Rectal smooth muscle tissue (tissue), 1 donor: ENCODE data around the gene CCDC6.
"Not testable (repeated sequence)": the region's sequence is repeated elsewhere in the genome, so short reads cannot be mapped to it uniquely, and the experiment has no call there.

Experiments used
- H3K27ac ChIP-seq: one replicate; pipeline ENCODE4 v1.7.0; 2013; ENCODE audit warnings: low read depth, low read length, inconsistent platforms
- H3K27me3 ChIP-seq: one replicate; pipeline ENCODE4 v1.7.0; 2013; ENCODE audit warnings: low read length; ENCODE audit not compliant: control insufficient read depth, insufficient read depth
- H3K36me3 ChIP-seq: one replicate; pipeline ENCODE4 v1.7.0; 2013; ENCODE audit warnings: low read length; ENCODE audit not compliant: control insufficient read depth, insufficient read depth
- H3K4me1 ChIP-seq: one replicate; pipeline ENCODE4 v1.7.0; 2013; ENCODE audit warnings: low read length; ENCODE audit not compliant: control insufficient read depth, insufficient read depth
- H3K4me3 ChIP-seq: one replicate; pipeline ENCODE4 v1.7.0; 2013; ENCODE audit warnings: low read length
- H3K9ac ChIP-seq: one replicate; pipeline ENCODE4 v1.7.0; 2013; ENCODE audit warnings: low read length

The CCDC6 gene

DNA sequence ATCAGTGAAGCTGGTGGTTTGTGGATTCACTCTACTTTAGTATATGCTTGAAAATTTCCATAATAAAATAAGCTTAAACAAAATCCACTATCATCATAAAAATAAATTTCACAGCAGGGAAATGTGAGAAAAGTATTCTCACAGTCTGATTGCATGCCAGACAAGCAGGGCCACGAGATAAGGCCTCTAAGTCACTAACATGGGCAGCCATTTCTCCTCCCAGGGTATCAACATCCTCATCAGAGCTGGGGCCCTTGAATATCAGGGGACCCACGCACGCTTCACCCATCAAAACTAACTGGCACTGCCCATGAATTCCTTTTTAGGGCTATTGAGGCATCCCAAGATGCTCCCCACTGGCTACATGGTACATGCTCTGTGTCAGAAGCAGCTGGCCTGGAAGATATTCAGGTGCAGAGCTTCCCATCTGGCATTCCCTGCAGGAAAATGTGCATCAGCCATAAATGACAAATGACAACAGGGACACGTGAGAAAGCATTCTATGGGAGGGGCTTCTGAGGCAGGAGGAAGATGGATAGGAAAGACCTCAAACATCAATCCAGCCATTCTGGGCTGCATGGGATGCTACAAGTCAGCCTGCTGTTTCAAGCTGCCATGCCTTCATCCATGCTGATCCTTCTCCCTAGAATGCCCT, 17.4 kb downstream of the CCDC6 start:
- Histone ChIP-seq H3K36me3 (no peaks in the 10 kb centered on the region), H3K9ac (no peak overlapping the region), H3K4me1 (peaks cover 15% of the 10 kb centered on the region), H3K4me3 (no peak overlapping the region), H3K27ac (no peak overlapping the region), H3K27me3 (no peaks in the 10 kb centered on the region)

DNA sequence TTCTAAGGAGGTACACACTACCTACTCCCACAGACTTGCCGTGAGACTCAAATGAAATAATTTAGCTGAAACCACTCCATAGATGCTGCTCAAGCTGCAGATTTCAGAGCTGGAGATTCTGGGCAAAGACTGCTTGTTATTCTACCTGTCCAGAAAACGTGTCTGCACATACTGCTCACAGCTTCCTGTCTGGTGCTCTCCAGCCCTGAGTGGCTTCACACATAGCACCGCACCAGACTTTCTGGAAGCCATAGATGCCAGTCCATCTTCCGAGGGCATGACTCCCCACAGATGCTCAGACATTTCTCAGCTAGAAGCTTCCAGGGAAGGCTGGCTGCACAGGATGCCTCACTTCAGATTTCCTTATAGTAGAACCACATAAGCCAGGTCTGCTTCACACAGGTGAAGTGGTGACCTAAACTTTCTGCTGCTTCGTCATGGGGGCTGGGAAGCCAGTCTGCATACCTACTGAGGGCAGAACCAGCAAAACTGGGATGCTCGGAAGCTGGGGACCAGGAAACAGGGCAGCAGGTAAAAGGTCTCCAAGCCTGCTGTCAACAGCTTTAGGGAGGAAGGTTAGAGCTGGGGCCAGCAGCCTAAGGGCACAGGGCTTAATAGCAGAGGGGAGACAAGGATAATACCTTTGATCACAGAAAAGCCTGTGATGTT, 18.2 kb downstream of the CCDC6 start:
- Histone ChIP-seq H3K9ac (no peak overlapping the region), H3K4me3 (no peak overlapping the region), H3K27me3 (no peaks in the 10 kb centered on the region), H3K4me1 (peaks cover 11% of the 10 kb centered on the region), H3K36me3 (no peaks in the 10 kb centered on the region), H3K27ac (no peak overlapping the region)

DNA sequence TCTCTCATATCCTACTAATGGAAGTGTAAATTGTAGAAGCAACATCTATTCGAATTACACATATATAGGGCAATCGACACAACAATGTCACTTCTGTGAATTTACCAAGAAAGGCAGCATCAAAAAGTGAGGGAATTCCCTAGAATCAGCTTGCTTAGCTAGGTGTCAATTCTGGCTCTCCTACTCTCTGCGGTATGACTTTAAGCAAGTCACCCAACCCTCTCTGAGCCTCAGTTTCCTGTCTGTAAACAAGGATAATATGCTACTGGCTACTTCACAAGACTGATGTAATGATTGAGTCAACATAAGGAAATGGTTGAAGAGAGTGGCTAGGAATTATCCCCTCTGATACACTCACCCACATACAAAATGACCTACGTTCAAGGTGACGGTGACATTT, 19.4 kb downstream of the CCDC6 start:
- Histone ChIP-seq H3K27me3 (no peaks in the 10 kb centered on the region), H3K4me1 (peaks cover 7% of the 10 kb centered on the region), H3K9ac (no peak overlapping the region), H3K4me3 (no peak overlapping the region), H3K36me3 (no peaks in the 10 kb centered on the region), H3K27ac (no peak overlapping the region)

DNA sequence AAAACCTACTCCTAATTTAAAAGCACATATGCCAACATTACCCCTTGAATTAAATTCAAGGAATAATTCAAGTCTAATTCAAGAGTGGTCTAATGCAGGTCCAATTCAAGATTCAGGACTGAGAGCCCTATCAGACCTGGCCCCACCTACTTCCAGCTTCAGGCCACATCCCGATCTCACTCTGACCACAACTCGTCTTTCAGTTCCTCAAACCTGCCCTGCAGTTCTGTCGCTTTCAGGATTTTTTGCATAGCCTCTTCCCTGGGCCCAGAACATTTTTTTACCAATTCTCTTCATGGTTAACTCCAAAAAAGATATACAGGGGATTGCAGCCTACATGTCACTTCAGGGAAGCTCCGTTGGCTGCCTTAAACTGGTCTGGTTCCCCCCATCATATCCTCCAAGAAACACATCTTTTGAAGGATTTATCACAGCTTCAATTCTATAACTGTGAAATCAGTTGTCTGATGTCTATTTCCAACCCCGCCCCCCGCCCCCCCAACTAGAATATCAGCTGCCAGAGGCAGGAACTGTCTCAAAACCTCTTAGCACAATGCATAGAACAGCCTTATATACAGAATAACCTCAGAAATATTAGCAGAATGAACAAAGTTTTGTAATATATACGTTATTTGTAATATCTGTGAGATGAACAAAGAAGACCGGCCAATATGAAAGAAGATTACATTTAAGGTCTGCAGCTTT, 20.8 kb downstream of the CCDC6 start:
- no peak overlapping the region for H3K27ac ChIP-seq
- no peaks in the 10 kb centered on the region for H3K27me3 ChIP-seq
- no peaks in the 10 kb centered on the region for H3K36me3 ChIP-seq
- no peak overlapping the region for H3K4me3 ChIP-seq
- no peak overlapping the region for H3K9ac ChIP-seq
- peaks cover 7% of the 10 kb centered on the region for H3K4me1 ChIP-seq

DNA sequence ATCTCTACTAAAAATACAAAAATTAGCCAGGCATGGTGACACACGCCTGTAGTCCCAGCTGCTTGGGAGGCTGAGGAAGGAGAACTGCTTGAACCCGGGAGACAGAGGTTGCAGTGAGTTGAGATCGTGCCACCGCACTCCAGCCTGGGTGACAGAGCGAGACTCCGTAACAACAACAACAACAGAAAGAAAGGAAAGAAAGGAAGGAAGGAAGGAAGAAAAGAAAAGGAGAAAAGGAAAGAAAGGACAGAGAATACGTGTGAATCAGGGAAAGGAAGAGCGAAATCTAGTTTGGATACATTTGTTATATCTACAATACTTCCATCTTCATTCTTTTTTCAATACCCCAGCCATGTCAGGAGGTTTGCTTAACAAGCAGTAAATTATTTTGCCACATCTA, 21.5 kb downstream of the CCDC6 start:
- not testable (repeated sequence) for H3K4me3 ChIP-seq, H3K9ac ChIP-seq, H3K27me3 ChIP-seq, H3K36me3 ChIP-seq, H3K4me1 ChIP-seq, H3K27ac ChIP-seq

DNA sequence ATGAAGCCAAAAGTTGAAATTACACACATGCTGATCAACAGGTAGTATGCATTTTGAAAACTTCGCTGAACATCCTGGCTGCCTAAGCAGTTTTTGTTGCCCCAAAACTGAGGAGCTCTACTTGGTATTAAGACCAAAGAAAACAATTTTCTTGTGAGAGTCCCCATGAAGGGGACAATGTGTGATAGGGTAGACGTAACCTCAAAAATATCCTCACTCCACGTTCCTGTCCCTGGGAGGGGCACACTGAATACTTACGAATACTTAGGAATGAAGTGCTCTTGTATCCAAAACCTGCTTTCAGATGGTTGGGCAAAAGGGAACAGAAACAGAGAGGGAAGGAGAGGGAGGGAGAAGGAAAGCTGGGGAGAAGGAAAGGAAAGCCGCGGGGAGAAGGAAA, 24.7 kb downstream of the CCDC6 start:
- Histone ChIP-seq H3K4me1 (peaks cover 7% of the 10 kb centered on the region), H3K9ac (no peak overlapping the region), H3K27ac (no peak overlapping the region), H3K27me3 (no peaks in the 10 kb centered on the region), H3K36me3 (no peaks in the 10 kb centered on the region), H3K4me3 (no peak overlapping the region)

DNA sequence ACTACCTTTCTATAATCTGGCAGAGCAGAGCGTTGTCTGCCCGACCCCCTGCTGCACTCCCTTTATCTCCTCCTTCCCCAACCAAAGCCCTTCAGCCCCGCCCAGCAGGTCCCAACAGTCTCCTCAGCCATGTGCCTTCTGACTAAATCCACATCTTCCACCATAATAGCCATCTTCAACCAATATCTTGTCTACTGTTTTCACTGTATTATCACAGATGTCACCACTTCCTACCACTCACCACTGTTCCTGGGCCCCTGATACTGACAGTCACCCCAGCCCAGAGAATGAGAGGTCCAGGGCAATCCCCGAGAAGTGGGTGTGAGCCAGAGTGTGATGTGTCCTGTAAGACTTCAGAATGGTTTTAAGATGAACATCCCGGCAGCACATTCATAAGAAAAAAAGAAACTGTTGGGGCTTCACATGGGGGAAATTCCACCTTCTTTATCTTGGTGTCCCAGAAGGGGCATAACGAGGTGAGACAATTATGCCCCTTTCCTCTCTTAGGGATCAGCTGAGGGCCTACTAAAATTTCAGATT, 25.3 kb downstream of the CCDC6 start:
- no peak overlapping the region for H3K27ac ChIP-seq
- peaks cover 6% of the 10 kb centered on the region for H3K4me1 ChIP-seq
- H3K27me3 ChIP-seq, result no peaks in the 10 kb centered on the region
- H3K9ac ChIP-seq, result no peak overlapping the region
- no peak overlapping the region for H3K4me3 ChIP-seq
- H3K36me3 ChIP-seq, result no peaks in the 10 kb centered on the region

DNA sequence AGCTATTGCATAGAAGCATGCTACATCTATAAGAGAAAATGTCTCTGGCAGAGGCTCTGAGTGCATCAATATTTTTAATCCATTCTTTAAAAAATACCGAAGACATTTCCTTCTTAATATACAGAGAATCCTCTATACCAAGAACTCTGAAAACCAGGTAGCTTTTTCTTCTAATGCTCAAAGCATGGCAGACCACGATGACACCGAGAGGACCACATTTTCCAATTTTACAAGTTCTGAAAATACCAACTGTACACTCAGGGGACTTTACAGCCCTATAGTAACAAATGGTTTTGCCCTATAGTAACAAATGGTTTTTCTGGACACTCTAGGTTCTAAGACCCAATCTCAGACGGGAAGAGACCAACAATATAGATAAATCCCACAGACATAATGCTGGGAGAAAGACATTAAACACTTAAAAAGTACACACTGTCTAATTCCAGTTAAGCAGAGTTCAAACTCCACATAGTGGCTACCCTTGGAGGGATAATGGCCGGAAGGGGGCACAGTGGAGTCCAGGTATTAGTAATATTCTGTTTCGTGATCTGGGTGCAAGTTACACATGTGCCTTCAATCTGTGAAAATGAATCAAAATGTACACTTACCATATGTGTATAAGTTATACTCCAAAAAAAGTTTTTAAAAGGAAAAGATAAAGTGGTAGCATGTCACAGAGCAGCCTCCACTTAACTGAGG, 26.2 kb downstream of the CCDC6 start:
- Histone ChIP-seq H3K36me3 (no peaks in the 10 kb centered on the region), H3K4me3 (no peak overlapping the region), H3K27ac (no peak overlapping the region), H3K4me1 (peaks cover 3% of the 10 kb centered on the region), H3K27me3 (no peaks in the 10 kb centered on the region), H3K9ac (no peak overlapping the region)

DNA sequence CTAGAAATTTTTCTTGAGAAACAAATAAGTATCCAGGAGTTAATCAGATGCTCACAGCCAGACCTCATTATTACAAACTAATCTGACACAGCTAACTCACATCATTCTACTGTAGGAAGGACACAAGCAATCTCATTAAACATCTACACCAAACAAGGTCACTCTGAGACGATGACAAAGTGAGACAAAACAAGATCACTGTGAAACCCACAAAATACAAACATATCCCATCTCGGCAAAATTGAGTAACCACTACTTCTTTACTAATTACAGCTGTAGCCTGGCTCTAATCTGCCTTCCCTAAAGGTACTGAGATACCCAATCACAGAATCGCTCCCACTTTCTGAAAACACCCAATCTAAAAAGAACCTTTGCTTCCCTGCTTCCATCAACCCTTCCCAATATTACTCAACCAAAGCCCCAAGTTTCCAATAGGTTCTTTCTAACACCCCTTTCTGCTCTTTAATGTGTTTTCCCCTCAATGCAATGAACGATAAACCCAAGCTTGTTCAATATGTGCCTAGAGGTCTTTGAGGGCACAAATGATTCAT, 26.9 kb downstream of the CCDC6 start:
- Histone ChIP-seq H3K27me3 (no peaks in the 10 kb centered on the region), H3K4me1 (peaks cover 3% of the 10 kb centered on the region), H3K9ac (no peak overlapping the region), H3K27ac (no peak overlapping the region), H3K36me3 (no peaks in the 10 kb centered on the region), H3K4me3 (no peak overlapping the region)

DNA sequence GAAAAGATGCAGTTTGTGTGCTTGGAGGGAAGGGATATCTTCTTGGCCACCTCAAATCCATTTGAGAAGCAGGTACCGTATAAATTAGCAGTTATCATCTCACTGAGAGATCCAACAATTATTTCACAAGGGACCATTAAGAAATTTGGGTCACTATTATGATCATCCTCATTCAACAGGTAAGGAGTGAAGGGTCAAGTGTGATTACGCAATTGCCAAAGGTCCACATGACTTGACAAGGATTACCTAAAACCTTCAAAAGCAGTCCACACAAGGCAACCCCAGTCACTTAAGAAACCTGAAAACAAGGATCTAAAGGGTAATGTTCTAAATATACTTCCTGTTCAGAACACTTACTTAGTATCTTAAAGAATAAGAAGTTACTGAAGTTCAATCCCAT, 27.4 kb downstream of the CCDC6 start:
- H3K36me3 ChIP-seq, result no peaks in the 10 kb centered on the region
- no peak overlapping the region for H3K4me3 ChIP-seq
- no peak overlapping the region for H3K9ac ChIP-seq
- H3K27me3 ChIP-seq, result no peaks in the 10 kb centered on the region
- no peak overlapping the region for H3K27ac ChIP-seq
- peaks cover 3% of the 10 kb centered on the region for H3K4me1 ChIP-seq

DNA sequence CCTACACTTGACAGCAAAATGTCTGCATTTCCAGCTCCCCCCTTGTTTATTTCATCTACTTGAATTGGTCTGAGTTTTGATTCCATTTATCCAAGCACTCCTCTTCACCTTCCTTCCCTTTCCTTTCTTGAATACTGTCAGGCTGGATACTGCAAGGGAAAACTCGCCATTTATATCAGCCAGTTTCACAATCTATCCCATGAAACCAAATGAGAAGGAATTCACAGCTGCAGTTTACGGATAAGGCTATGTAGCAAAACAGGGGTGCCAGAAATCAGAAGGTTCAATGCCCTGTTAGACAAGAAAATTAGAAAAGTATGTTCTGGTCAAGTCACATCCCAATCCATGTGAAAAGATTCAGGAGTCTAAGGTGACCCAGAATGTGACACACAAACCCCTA, 28.1 kb downstream of the CCDC6 start:
- Histone ChIP-seq H3K36me3 (no peaks in the 10 kb centered on the region), H3K9ac (no peak overlapping the region), H3K27me3 (no peaks in the 10 kb centered on the region), H3K4me3 (no peak overlapping the region), H3K27ac (no peak overlapping the region), H3K4me1 (peaks cover 3% of the 10 kb centered on the region)

DNA sequence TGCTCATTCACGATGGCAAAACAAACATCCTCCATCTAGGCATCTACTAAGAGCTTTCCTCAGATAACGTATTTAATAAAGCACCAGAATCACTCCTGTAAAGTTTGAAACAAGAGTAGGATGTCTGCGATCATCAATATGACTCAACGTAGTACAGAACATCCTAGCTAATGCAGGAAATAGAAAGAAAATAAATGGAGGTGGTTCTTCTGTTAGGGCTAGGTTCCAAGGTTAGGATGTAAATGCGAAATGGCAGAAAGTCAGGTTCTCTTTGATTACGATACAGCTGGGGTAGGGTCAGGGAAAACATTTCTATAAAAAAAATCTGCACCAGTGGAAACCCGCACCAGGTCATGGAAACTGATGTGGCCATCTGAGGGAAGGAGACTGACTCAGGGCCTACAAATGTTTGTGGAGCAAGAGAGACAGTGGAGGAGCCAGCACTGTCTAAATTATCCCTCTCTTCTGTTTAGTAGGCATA, 29.1 kb downstream of the CCDC6 start:
- H3K4me3 ChIP-seq, result no peak overlapping the region

More for the DNA sequence above, 29.1 kb downstream of the CCDC6 start:
- Histone ChIP-seq H3K27me3 (no peaks in the 10 kb centered on the region), H3K27ac (no peak overlapping the region), H3K9ac (no peak overlapping the region), H3K4me1 (peaks cover 13% of the 10 kb centered on the region), H3K36me3 (no peaks in the 10 kb centered on the region)
